SK-N-SH treated with all-trans-retinoic acid at 6 μM for 48 hours (cell line): ENCODE data around the gene RIMBP3C.
"Not testable (repeated sequence)": the region's sequence is repeated elsewhere in the genome, so short reads cannot be mapped to it uniquely, and the experiment has no call there.

Experiments
- ATAC-seq: fragments of 200-7000 bp; cut with Tn5 transposase; 3 replicates; pipeline ENCODE4 v1.9.1; 2020; ENCODE audit warnings: mild to moderate bottlenecking, moderate library complexity
- ARNTL ChIP-seq: fragments of 450-650 bp; formaldehyde crosslinking; IDR thresholded peaks from 2 replicates; pipeline ENCODE4 v1.5.0; 2020; ENCODE audit warnings: low read depth, mild to moderate bottlenecking, moderate library complexity, borderline replicate concordance
- CSDC2 ChIP-seq: fragments of 250-450 bp; sonication (Bioruptor Pico); IDR thresholded peaks from 2 replicates; pipeline ENCODE4 v1.5.0; 2020; ENCODE audit warnings: mild to moderate bottlenecking, moderate library complexity
- CSRNP3 ChIP-seq: fragments of 250-450 bp; sonication (Bioruptor Pico); IDR thresholded peaks from 2 replicates; pipeline ENCODE4 v1.5.1; 2021; ENCODE audit warnings: mild to moderate bottlenecking, moderate library complexity
- ESRRG ChIP-seq: fragments of 250-450 bp; sonication (Bioruptor Pico); IDR thresholded peaks from 2 replicates; pipeline ENCODE4 v1.6.1; 2021; ENCODE audit warnings: mild to moderate bottlenecking
- GLIS3 ChIP-seq: fragments of 250-450 bp; sonication (Bioruptor Pico); IDR thresholded peaks from 2 replicates; pipeline ENCODE4 v1.5.0; 2020; ENCODE audit warnings: mild to moderate bottlenecking, moderate library complexity
- OSR1 ChIP-seq: fragments of 250-450 bp; sonication (Bioruptor Pico); IDR thresholded peaks from 2 replicates; pipeline ENCODE4 v1.8.0; 2022; ENCODE audit warnings: moderate library complexity, mild to moderate bottlenecking, inconsistent platforms
- POU6F1 ChIP-seq: fragments of 250-450 bp; sonication (Bioruptor Pico); IDR thresholded peaks from 2 replicates; pipeline ENCODE4 v1.8.0; 2021; ENCODE audit warnings: low read depth, mild to moderate bottlenecking, moderate library complexity, borderline replicate concordance
- RARB ChIP-seq: fragments of 250-450 bp; sonication (Bioruptor Pico); IDR thresholded peaks from 2 replicates; pipeline ENCODE4 v1.8.0; 2021; ENCODE audit warnings: mild to moderate bottlenecking, moderate library complexity
- TCF4 ChIP-seq: fragments of 250-450 bp; sonication (Bioruptor Pico); IDR thresholded peaks from 2 replicates; pipeline ENCODE4 v1.8.0; 2021; ENCODE audit warnings: mild to moderate bottlenecking, moderate library complexity, borderline replicate concordance
- TOX ChIP-seq: fragments of 250-450 bp; sonication (Bioruptor Pico); IDR thresholded peaks from 2 replicates; pipeline ENCODE4 v1.8.0; 2021; ENCODE audit warnings: mild to moderate bottlenecking, moderate library complexity, borderline replicate concordance
- TSHZ2 ChIP-seq: fragments of 250-450 bp; sonication (Bioruptor Pico); IDR thresholded peaks from 2 replicates; pipeline ENCODE4 v1.5.0; 2020; ENCODE audit warnings: mild to moderate bottlenecking, moderate library complexity
- ZC3H10 ChIP-seq: fragments of 250-450 bp; sonication (Bioruptor Pico); IDR thresholded peaks from 2 replicates; pipeline ENCODE4 v1.5.1; 2021; ENCODE audit warnings: mild to moderate bottlenecking, moderate library complexity
- ZFP30 ChIP-seq: fragments of 450-650 bp; formaldehyde crosslinking; IDR thresholded peaks from 2 replicates; pipeline ENCODE4 v1.5.0; 2022; ENCODE audit warnings: mild to moderate bottlenecking, moderate library complexity
- ZNF565 ChIP-seq: fragments of 450-650 bp; formaldehyde crosslinking; conservative IDR thresholded peaks from 2 replicates; pipeline ENCODE4 v1.5.0; 2020; ENCODE audit warnings: low read depth, mild to moderate bottlenecking, moderate library complexity
- ZNF70 ChIP-seq: fragments of 450-650 bp; formaldehyde crosslinking; IDR thresholded peaks from 2 replicates; pipeline ENCODE4 v1.5.0; 2020; ENCODE audit warnings: mild to moderate bottlenecking, moderate library complexity
- ZNF8 ChIP-seq: fragments of 450-650 bp; formaldehyde crosslinking; IDR thresholded peaks from 2 replicates; pipeline ENCODE4 v1.5.0; 2020; ENCODE audit warnings: mild to moderate bottlenecking, moderate library complexity
- TF ChIP-seq, protein P1 (sequence below): fragments of 250-450 bp; sonication (Bioruptor Pico); IDR thresholded peaks from 2 replicates; pipeline ENCODE4 v1.5.1; 2020; ENCODE audit warnings: low read depth, mild to moderate bottlenecking, moderate library complexity

RIMBP3C gene, protein sequence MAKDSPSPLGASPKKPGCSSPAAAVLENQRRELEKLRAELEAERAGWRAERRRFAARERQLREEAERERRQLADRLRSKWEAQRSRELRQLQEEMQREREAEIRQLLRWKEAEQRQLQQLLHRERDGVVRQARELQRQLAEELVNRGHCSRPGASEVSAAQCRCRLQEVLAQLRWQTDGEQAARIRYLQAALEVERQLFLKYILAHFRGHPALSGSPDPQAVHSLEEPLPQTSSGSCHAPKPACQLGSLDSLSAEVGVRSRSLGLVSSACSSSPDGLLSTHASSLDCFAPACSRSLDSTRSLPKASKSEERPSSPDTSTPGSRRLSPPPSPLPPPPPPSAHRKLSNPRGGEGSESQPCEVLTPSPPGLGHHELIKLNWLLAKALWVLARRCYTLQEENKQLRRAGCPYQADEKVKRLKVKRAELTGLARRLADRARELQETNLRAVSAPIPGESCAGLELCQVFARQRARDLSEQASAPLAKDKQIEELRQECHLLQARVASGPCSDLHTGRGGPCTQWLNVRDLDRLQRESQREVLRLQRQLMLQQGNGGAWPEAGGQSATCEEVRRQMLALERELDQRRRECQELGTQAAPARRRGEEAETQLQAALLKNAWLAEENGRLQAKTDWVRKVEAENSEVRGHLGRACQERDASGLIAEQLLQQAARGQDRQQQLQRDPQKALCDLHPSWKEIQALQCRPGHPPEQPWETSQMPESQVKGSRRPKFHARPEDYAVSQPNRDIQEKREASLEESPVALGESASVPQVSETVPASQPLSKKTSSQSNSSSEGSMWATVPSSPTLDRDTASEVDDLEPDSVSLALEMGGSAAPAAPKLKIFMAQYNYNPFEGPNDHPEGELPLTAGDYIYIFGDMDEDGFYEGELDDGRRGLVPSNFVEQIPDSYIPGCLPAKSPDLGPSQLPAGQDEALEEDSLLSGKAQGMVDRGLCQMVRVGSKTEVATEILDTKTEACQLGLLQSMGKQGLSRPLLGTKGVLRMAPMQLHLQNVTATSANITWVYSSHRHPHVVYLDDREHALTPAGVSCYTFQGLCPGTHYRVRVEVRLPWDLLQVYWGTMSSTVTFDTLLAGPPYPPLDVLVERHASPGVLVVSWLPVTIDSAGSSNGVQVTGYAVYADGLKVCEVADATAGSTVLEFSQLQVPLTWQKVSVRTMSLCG (N-terminal part only)

GRCh38 chr22:21551361-21551760, at the start of gene RIMBP3C:
RIMBP3C (minus strand) TSS chr22:21551461; CDS start chr22:21550976, 485 bp downstream.
- ATAC-seq = not testable (repeated sequence)

GRCh38 chr22:21599053-21599893, 48.0 kb upstream of the RIMBP3C start:
- TF ChIP-seq ZNF70 (CRISPR knock-in tag) (no peak), OSR1 (CRISPR knock-in tag) (no peak), ZFP30 (no peak), POU6F1 (CRISPR knock-in tag) (no peak), TCF4 (CRISPR knock-in tag) (no peak), TOX (CRISPR knock-in tag) (no peak), GLIS3 (CRISPR knock-in tag) (no peak), ESRRG (CRISPR knock-in tag) (no peak), CSRNP3 (CRISPR knock-in tag) (no peak), ARNTL (no peak), CSDC2 (CRISPR knock-in tag) (no peak), ZNF565 (no peak), TSHZ2 (no peak), RARB (no peak), ZC3H10 (CRISPR knock-in tag) (no peak)
- TF ChIP-seq, protein P1, sequence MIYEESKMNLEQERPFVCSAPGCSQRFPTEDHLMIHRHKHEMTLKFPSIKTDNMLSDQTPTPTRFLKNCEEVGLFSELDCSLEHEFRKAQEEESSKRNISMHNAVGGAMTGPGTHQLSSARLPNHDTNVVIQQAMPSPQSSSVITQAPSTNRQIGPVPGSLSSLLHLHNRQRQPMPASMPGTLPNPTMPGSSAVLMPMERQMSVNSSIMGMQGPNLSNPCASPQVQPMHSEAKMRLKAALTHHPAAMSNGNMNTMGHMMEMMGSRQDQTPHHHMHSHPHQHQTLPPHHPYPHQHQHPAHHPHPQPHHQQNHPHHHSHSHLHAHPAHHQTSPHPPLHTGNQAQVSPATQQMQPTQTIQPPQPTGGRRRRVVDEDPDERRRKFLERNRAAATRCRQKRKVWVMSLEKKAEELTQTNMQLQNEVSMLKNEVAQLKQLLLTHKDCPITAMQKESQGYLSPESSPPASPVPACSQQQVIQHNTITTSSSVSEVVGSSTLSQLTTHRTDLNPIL (CRISPR knock-in tag) = no peak
- ATAC-seq = no peak

- ATAC-seq = no peak
- TF ChIP-seq ZNF8 (CRISPR knock-in tag) (no peak), ZC3H10 (CRISPR knock-in tag) (no peak), ARNTL (no peak), TSHZ2 (no peak), ESRRG (CRISPR knock-in tag) (no peak), GLIS3 (CRISPR knock-in tag) (no peak), CSRNP3 (CRISPR knock-in tag) (no peak), POU6F1 (CRISPR knock-in tag) (no peak), RARB (no peak), ZNF70 (CRISPR knock-in tag) (no peak), TCF4 (CRISPR knock-in tag) (no peak), TOX (CRISPR knock-in tag) (no peak), ZNF565 (no peak)
Measured at GRCh38 chr22:21598302-21598701, 47.0 kb upstream of the RIMBP3C start.
